Esophagus squamous epithelium (tissue), 4 donors: ENCODE data around the gene SLC39A10.

Experiments used
- CTCF ChIP-seq, 6 experiments: fragments of 450-650 bp in 4 of 6; fragments of 200-600 bp in 2 of 6; sonication (generic) in 2 of 6; IDR thresholded peaks; one replicate each; pipeline ENCODE4 v1.5.1; 2016 to 2019; ENCODE audit warnings: antibody characterized with exemption in 6 of 6, mild to moderate bottlenecking in 4 of 6, moderate library complexity in 4 of 6
- POLR2A ChIP-seq, 4 donors: fragments of 450-650 bp; IDR thresholded peaks; one replicate each; pipeline ENCODE4 v1.6.1; 2017; ENCODE audit warnings: antibody characterized with exemption in 4 of 4, mild to moderate bottlenecking in 4 of 4, moderate library complexity in 3 of 4

GRCh38 chr2:195677884-195678283, 20.9 kb downstream of the SLC39A10 start:
- TF ChIP-seq CTCF (IDR thresholded peaks at IDR 0.05), result no peak
- TF ChIP-seq POLR2A (IDR thresholded peaks at IDR 0.05), result no peak
